Measurements from ENCODE around the gene ZNF280A.

GRCh38 chr22:22484023-22484422, 36.0 kb downstream of the ZNF280A start:
- TF ChIP-seq, protein P1, sequence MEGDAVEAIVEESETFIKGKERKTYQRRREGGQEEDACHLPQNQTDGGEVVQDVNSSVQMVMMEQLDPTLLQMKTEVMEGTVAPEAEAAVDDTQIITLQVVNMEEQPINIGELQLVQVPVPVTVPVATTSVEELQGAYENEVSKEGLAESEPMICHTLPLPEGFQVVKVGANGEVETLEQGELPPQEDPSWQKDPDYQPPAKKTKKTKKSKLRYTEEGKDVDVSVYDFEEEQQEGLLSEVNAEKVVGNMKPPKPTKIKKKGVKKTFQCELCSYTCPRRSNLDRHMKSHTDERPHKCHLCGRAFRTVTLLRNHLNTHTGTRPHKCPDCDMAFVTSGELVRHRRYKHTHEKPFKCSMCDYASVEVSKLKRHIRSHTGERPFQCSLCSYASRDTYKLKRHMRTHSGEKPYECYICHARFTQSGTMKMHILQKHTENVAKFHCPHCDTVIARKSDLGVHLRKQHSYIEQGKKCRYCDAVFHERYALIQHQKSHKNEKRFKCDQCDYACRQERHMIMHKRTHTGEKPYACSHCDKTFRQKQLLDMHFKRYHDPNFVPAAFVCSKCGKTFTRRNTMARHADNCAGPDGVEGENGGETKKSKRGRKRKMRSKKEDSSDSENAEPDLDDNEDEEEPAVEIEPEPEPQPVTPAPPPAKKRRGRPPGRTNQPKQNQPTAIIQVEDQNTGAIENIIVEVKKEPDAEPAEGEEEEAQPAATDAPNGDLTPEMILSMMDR (IDR thresholded peaks at IDR 0.05): no peak
- no peak for TF ChIP-seq STAT6 (CRISPR knock-in tag; conservative IDR thresholded peaks at IDR 0.05; ENCODE audit: low read depth)
- no peak for TF ChIP-seq ATF2 (CRISPR knock-in tag; IDR thresholded peaks at IDR 0.05; ENCODE audit: borderline replicate concordance, low read depth)
- no peak for TF ChIP-seq GRHL2 (CRISPR knock-in tag; IDR thresholded peaks at IDR 0.05; ENCODE audit: insufficient replicate concordance, severe bottlenecking)
- TF ChIP-seq RELA (CRISPR knock-in tag; IDR thresholded peaks at IDR 0.05; ENCODE audit: borderline replicate concordance): no peak
- TF ChIP-seq MAX (CRISPR knock-in tag; IDR thresholded peaks at IDR 0.05): no peak
- TF ChIP-seq, protein P2, sequence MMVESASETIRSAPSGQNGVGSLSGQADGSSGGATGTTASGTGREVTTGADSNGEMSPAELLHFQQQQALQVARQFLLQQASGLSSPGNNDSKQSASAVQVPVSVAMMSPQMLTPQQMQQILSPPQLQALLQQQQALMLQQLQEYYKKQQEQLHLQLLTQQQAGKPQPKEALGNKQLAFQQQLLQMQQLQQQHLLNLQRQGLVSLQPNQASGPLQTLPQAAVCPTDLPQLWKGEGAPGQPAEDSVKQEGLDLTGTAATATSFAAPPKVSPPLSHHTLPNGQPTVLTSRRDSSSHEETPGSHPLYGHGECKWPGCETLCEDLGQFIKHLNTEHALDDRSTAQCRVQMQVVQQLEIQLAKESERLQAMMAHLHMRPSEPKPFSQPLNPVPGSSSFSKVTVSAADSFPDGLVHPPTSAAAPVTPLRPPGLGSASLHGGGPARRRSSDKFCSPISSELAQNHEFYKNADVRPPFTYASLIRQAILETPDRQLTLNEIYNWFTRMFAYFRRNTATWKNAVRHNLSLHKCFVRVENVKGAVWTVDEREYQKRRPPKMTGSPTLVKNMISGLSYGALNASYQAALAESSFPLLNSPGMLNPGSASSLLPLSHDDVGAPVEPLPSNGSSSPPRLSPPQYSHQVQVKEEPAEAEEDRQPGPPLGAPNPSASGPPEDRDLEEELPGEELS (CRISPR knock-in tag; IDR thresholded peaks at IDR 0.05): no peak
- TF ChIP-seq SP1 (CRISPR knock-in tag; conservative IDR thresholded peaks at IDR 0.05): no peak
- no peak for TF ChIP-seq NFATC4 (CRISPR knock-in tag; IDR thresholded peaks at IDR 0.05)
- TF ChIP-seq CREM (CRISPR knock-in tag; IDR thresholded peaks at IDR 0.05): no peak
- no peak for TF ChIP-seq ARID4B (CRISPR knock-in tag; IDR thresholded peaks at IDR 0.05; ENCODE audit: borderline replicate concordance)
- no peak for TF ChIP-seq ZNF671 (CRISPR knock-in tag; IDR thresholded peaks at IDR 0.05)
